IMR-90 (cell line): ENCODE measurements around the gene ZBTB32. TPM values are rescaled to one million over a fixed set of nuclear protein-coding genes. Genes with fewer than 3 reads are reported as not detected.

Experiments
- ATAC-seq: fragments of 200-7000 bp; cut with Tn5 transposase; 2 replicates; pipeline ENCODE4 v1.9.1; 2020; ENCODE audit warnings: low read depth, mild to moderate bottlenecking, moderate library complexity
- BruUV-seq: library from RNA; stranded (reverse); fragments of 400-500 nt; replicated peaks from 2 replicates; lab custom pipeline; 2021; lab: Mats Ljungman, UMichigan
- CTCF ChIA-PET: fragments of 300-600 bp; formaldehyde crosslinking; extraction: SDS; loops from one replicate; lab custom pipeline; 2021; ENCODE audit warnings: antibody characterized with exemption; lab: Yijun Ruan, JAX
- POLR2A ChIA-PET: fragments of 300-600 bp; sonication (Branson Sonifier 250); formaldehyde crosslinking; loops from one replicate; lab custom pipeline; 2022; ENCODE audit warnings: antibody characterized with exemption; ENCODE audit not compliant: unreplicated experiment; lab: Charles Lee
- DNase-seq: peaks from one replicate; pipeline ENCODE4 v3.0.0; 2013
- H2AFZ ChIP-seq: replicated peaks from 2 replicates; pipeline ENCODE3; 2013; ENCODE audit warnings: low read length, mild to moderate bottlenecking; ENCODE audit not compliant: poor library complexity
- H2AK5ac ChIP-seq: 2 replicates; pipeline ENCODE4 v1.6.1; 2013; ENCODE audit warnings: low read depth, low read length, inconsistent platforms
- H2AK9ac ChIP-seq: replicated peaks from 2 replicates; pipeline ENCODE3; 2013; ENCODE audit warnings: mild to moderate bottlenecking, low read depth, low read length, moderate library complexity; ENCODE audit not compliant: poor library complexity
- H2BK120ac ChIP-seq: 2 replicates; pipeline ENCODE4 v1.6.1; 2013; ENCODE audit warnings: low read depth, low read length, inconsistent platforms
- H2BK15ac ChIP-seq: 3 replicates; pipeline ENCODE4 v1.6.1; 2013; ENCODE audit warnings: low read depth, low read length, inconsistent platforms
- H2BK20ac ChIP-seq: 2 replicates; pipeline ENCODE4 v1.6.1; 2013; ENCODE audit warnings: low read depth, mild to moderate bottlenecking, inconsistent platforms, low read length, moderate library complexity
- H2BK5ac ChIP-seq: 2 replicates; pipeline ENCODE4 v1.6.1; 2013; ENCODE audit warnings: mild to moderate bottlenecking, low read depth, low read length, inconsistent platforms; ENCODE audit not compliant: poor library complexity, severe bottlenecking
- H3K14ac ChIP-seq: replicated peaks from 2 replicates; pipeline ENCODE4 v1.6.1; 2013; ENCODE audit warnings: low read depth, low read length, inconsistent platforms
- H3K18ac ChIP-seq: 2 replicates; pipeline ENCODE4 v1.6.1; 2013; ENCODE audit warnings: low read depth, low read length, control low read depth
- H3K23ac ChIP-seq: 2 replicates; pipeline ENCODE4 v1.6.1; 2013; ENCODE audit warnings: low read depth, low read length, inconsistent platforms
- H3K27ac ChIP-seq: 2 replicates; pipeline ENCODE4 v1.5.1; 2013; ENCODE audit warnings: mild to moderate bottlenecking, control low read depth, low read length; ENCODE audit not compliant: insufficient read depth
- H3K27me3 ChIP-seq: 2 replicates; pipeline ENCODE4 v1.6.1; 2013; ENCODE audit warnings: low read length; ENCODE audit not compliant: control insufficient read depth, insufficient read depth
- H3K36me3 ChIP-seq: 2 replicates; pipeline ENCODE4 v1.6.1; 2013; ENCODE audit warnings: low read length, mixed read lengths; ENCODE audit not compliant: control insufficient read depth, insufficient read depth
- H3K4ac ChIP-seq: 2 replicates; pipeline ENCODE4 v1.6.1; 2013; ENCODE audit warnings: low read depth, low read length, inconsistent platforms
- H3K4me1 ChIP-seq: 2 replicates; pipeline ENCODE4 v1.6.1; 2013; ENCODE audit warnings: low read length, mixed read lengths; ENCODE audit not compliant: control insufficient read depth, insufficient read depth
- H3K4me2 ChIP-seq: 2 replicates; pipeline ENCODE4 v1.6.1; 2013; ENCODE audit warnings: low read depth, mild to moderate bottlenecking, control low read depth, low read length, moderate library complexity
- H3K4me3 ChIP-seq: 2 replicates; pipeline ENCODE4 v1.5.1; 2013; ENCODE audit warnings: low read depth, mild to moderate bottlenecking, control low read depth, low read length, moderate library complexity; ENCODE audit not compliant: insufficient read depth
- H3K56ac ChIP-seq: 2 replicates; pipeline ENCODE4 v1.6.1; 2013; ENCODE audit warnings: low read length, inconsistent platforms; ENCODE audit not compliant: insufficient read depth; ENCODE audit errors: extremely low read depth
- H3K79me1 ChIP-seq, 2 experiments: 2 replicates each; pipeline ENCODE4 v1.6.1; 2013; ENCODE audit warnings: low read length in 2 of 2, inconsistent platforms in 1 of 2, low read depth in 1 of 2
- H3K9ac ChIP-seq: 2 replicates; pipeline ENCODE4 v1.6.1; 2013; ENCODE audit warnings: low read depth, low read length, control low read depth
- H3K9me1 ChIP-seq: 2 replicates; pipeline ENCODE4 v1.6.1; 2013; ENCODE audit warnings: low read length, inconsistent platforms; ENCODE audit not compliant: insufficient read depth
- H3K9me3 ChIP-seq: 2 replicates; pipeline ENCODE4 v1.6.1; 2013; ENCODE audit warnings: low read length; ENCODE audit not compliant: control insufficient read depth, insufficient read depth
- H4K20me1 ChIP-seq: 2 replicates; pipeline ENCODE4 v1.6.1; 2013; ENCODE audit warnings: low read length, inconsistent platforms; ENCODE audit not compliant: insufficient read depth
- H4K5ac ChIP-seq: 2 replicates; pipeline ENCODE4 v1.6.1; 2013; ENCODE audit warnings: mild to moderate bottlenecking, low read depth, low read length, control low read depth
- H4K8ac ChIP-seq, 2 experiments: 2 replicates each; pipeline ENCODE4 v1.6.1; 2013; ENCODE audit warnings: low read depth in 2 of 2, low read length in 2 of 2, control low read depth in 1 of 2, inconsistent platforms in 1 of 2
- H4K91ac ChIP-seq: 2 replicates; pipeline ENCODE4 v1.6.1; 2013; ENCODE audit warnings: low read depth, low read length, inconsistent platforms; ENCODE audit not compliant: insufficient read depth
- BHLHE40 ChIP-seq: fragments of 150-350 bp; IDR thresholded peaks from 2 replicates; pipeline ENCODE4 v1.6.1; 2016; ENCODE audit warnings: mild to moderate bottlenecking, low read depth, low read length
- CEBPB ChIP-seq: IDR thresholded peaks from 2 replicates; pipeline ENCODE4 v1.6.1; 2012; ENCODE audit warnings: low read depth, low read length, improper control_type of control experiment
- CHD1 ChIP-seq: IDR thresholded peaks from 2 replicates; pipeline ENCODE4 v1.6.1; 2012; ENCODE audit warnings: low read depth, low read length, improper control_type of control experiment
- CTCF ChIP-seq: conservative IDR thresholded peaks from 2 replicates; pipeline ENCODE4 v1.5.1; 2012; ENCODE audit warnings: mild to moderate bottlenecking, low read depth, low read length, improper control_type of control experiment
- ELK1 ChIP-seq: fragments of 150-350 bp; IDR thresholded peaks from 2 replicates; pipeline ENCODE4 v1.6.1; 2016; ENCODE audit warnings: low read depth, mild to moderate bottlenecking, low read length, moderate library complexity, borderline replicate concordance
- FOS ChIP-seq: fragments of 150-350 bp; IDR thresholded peaks from 2 replicates; pipeline ENCODE4 v1.6.1; 2016; ENCODE audit warnings: low read depth, low read length
- MAZ ChIP-seq: IDR thresholded peaks from 2 replicates; pipeline ENCODE4 v1.6.1; 2012; ENCODE audit warnings: low read depth, mild to moderate bottlenecking, low read length, improper control_type of control experiment, moderate library complexity, borderline replicate concordance
- NFE2L2 ChIP-seq: fragments of 150-350 bp; IDR thresholded peaks from 2 replicates; pipeline ENCODE4 v1.6.1; 2016; ENCODE audit warnings: low read depth, mild to moderate bottlenecking, low read length
- POLR2A ChIP-seq: IDR thresholded peaks from 2 replicates; pipeline ENCODE4 v1.6.1; 2012; ENCODE audit warnings: mild to moderate bottlenecking, low read depth, low read length
- RAD21 ChIP-seq: IDR thresholded peaks from 2 replicates; pipeline ENCODE4 v1.6.1; 2012; ENCODE audit warnings: low read length, improper control_type of control experiment
- RCOR1 ChIP-seq: IDR thresholded peaks from 2 replicates; pipeline ENCODE4 v1.6.1; 2012; ENCODE audit warnings: mild to moderate bottlenecking, low read length, improper control_type of control experiment; ENCODE audit not compliant: insufficient replicate concordance
- RFX5 ChIP-seq: IDR thresholded peaks from 2 replicates; pipeline ENCODE4 v1.8.0; 2012; ENCODE audit warnings: low read depth, mild to moderate bottlenecking, low read length, moderate library complexity
- SMC3 ChIP-seq: fragments of 150-350 bp; IDR thresholded peaks from 2 replicates; pipeline ENCODE4 v1.6.1; 2016; ENCODE audit warnings: low read depth, mild to moderate bottlenecking, antibody characterized with exemption, low read length, moderate library complexity
- USF2 ChIP-seq: fragments of 150-350 bp; IDR thresholded peaks from 2 replicates; pipeline ENCODE4 v1.6.1; 2017; ENCODE audit warnings: mild to moderate bottlenecking, antibody characterized with exemption, low read length, low read depth
- WGBS, 2 experiments: methylation state at CpG; one replicate each; pipeline versions ENCODE4 v1.1.5 to v1.1.7; 2013; ENCODE audit warnings: missing lambda C conversion rate in 2 of 2; ENCODE audit not compliant: insufficient read length in 1 of 2; ENCODE audit errors: extremely low coverage in 2 of 2; 5-methylcytosine and 5-hydroxymethylcytosine counted together
- dilution Hi-C: fragments of 300-500 bp; cut with HindIII; formaldehyde crosslinking; loops from one replicate; pipeline ENCODE4 v1.14.3; 2018; ENCODE audit warnings: low sequenced_read_pairs; ENCODE audit not compliant: unreplicated experiment
- in situ Hi-C: fragments of 300-500 bp; cut with MboI; formaldehyde crosslinking; loops from 3 replicates; pipeline ENCODE4 v1.14.3; 2019; ENCODE audit warnings: low sequenced_read_pairs, inconsistent platforms, mixed read lengths
- intact Hi-C: fragments of 100-400 bp; cut with micrococcal nuclease; formaldehyde crosslinking; loops from 2 replicates; pipeline ENCODE4 v1.10.0; 2022
- polyA plus RNA-seq, 3 experiments: library from polyadenylated mRNA; depleted of rRNA; stranded (reverse); fragments of >200 nt; gene quantifications; 2 replicates each; pipeline ENCODE4 v1.2.3, GENCODE V29; 2012; ENCODE audit warnings: low replicate concordance in 1 of 3
- total RNA-seq: library from RNA; depleted of rRNA; stranded (reverse); fragments of >200 nt; gene quantifications from 2 replicates; pipeline ENCODE4 v1.2.3, GENCODE V29; 2012

The ZBTB32 gene
- total and polyA plus RNA-seq, 2 of the 4 experiments (the other 2 are of a cell fraction) = not detected

GRCh38 chr19:35757231-35757748, 52.9 kb downstream of the ZBTB32 start:
- peak overlapping the region; percentile 96 for H2BK5ac ChIP-seq
- in situ Hi-C loops = no loop called here
- no peaks in the 10 kb centered on the region for H3K9me3 ChIP-seq
- H3K4me1 ChIP-seq = peaks cover 13% of the 10 kb centered on the region
- CTCF ChIA-PET = interaction anchor here (0.6 kb wide), 1 partner anchor 174 kb away, joined by 3 read pairs; no protein-coding TSS in a partner anchor
- peaks cover 34% of the 10 kb centered on the region for H3K36me3 ChIP-seq
- H4K8ac ChIP-seq = peak overlapping the region; percentile 78 to 94
- H3K9ac ChIP-seq = peak overlapping the region; percentile 90
- H3K9me1 ChIP-seq = peaks cover 20% of the 10 kb centered on the region; the same call in 1 of the 2 replicates
- peak overlapping the region; percentile 93 for H3K4me2 ChIP-seq
- H3K56ac ChIP-seq = peak overlapping the region; percentile 78
- WGBS, 2 experiments = no CpG with 5 or more reads among the region's 19 CpGs
- DNase-seq = peak; percentile 96
- peak overlapping the region; percentile 82 for H2AK5ac ChIP-seq
- no peak overlapping the region; the same call in 2 of the 3 replicates for H2BK15ac ChIP-seq
- H3K27ac ChIP-seq = peak overlapping the region; percentile 97
- H3K79me1 ChIP-seq = peaks cover 35 to 68% of the 10 kb centered on the region in 2 experiments
- H3K27me3 ChIP-seq = no peaks in the 10 kb centered on the region
- peak overlapping the region; percentile 90; the same call in 1 of the 2 replicates for H3K23ac ChIP-seq
- peaks cover 6% of the 10 kb centered on the region; the same call in 1 of the 2 replicates for H4K20me1 ChIP-seq
- no TSS peak for BruUV-seq
- ATAC-seq = peak; percentile 52
- POLR2A ChIA-PET = no interaction called here
- peak overlapping the region; percentile 92 for H2BK120ac ChIP-seq
- peak overlapping the region; percentile 87 for H3K14ac ChIP-seq
- intact Hi-C loops = loop anchor here (5.0 kb wide), 1 partner anchor 175 kb away; no protein-coding TSS in a partner anchor
- 0 out of 2 replicates have a peak overlapping the region, but pooled peaks have one; percentile 1 for H3K4me3 ChIP-seq
- dilution Hi-C loops = no loop called here
- H3K18ac ChIP-seq = peak overlapping the region; percentile 68
- peak overlapping the region; percentile 92 for H2AK9ac ChIP-seq
- peak overlapping the region; percentile 80 for H4K5ac ChIP-seq
- H3K4ac ChIP-seq = peak overlapping the region; percentile 91
- peak overlapping the region; percentile 43; the same call in 1 of the 2 replicates for H2BK20ac ChIP-seq
- H4K91ac ChIP-seq = peak overlapping the region; percentile 92
- peak overlapping the region; percentile 96 for H2AFZ ChIP-seq
- 0 out of 2 replicates have a peak, but pooled peaks have one; percentile 29 for TF ChIP-seq CEBPB
- no peak for TF ChIP-seq RAD21
- peak; percentile 57; the same call in 1 of the 2 replicates for TF ChIP-seq MAZ
- TF ChIP-seq POLR2A = peak; percentile 82; the same call in 1 of the 2 replicates
- TF ChIP-seq NFE2L2 = no peak; the same call in 1 of the 2 replicates
- no peak for TF ChIP-seq ELK1
- TF ChIP-seq BHLHE40 = peak; percentile 35; the same call in 1 of the 2 replicates
- no peak for TF ChIP-seq USF2
- no peak for TF ChIP-seq CTCF
- TF ChIP-seq SMC3 = 0 out of 2 replicates have a peak, but pooled peaks have one; percentile 5
- TF ChIP-seq RCOR1 = no peak
- no peak for TF ChIP-seq CHD1
- no peak for TF ChIP-seq RFX5
- TF ChIP-seq FOS = peak; percentile 58
